ENCODE data around the gene SUV39H1. TPM values are rescaled to one million over a fixed set of nuclear protein-coding genes. Genes with fewer than 3 reads are reported as not detected.

The SUV39H1 gene
- total RNA-seq, 1 donor from 2014 or later = 10.8 TPM

DNA sequence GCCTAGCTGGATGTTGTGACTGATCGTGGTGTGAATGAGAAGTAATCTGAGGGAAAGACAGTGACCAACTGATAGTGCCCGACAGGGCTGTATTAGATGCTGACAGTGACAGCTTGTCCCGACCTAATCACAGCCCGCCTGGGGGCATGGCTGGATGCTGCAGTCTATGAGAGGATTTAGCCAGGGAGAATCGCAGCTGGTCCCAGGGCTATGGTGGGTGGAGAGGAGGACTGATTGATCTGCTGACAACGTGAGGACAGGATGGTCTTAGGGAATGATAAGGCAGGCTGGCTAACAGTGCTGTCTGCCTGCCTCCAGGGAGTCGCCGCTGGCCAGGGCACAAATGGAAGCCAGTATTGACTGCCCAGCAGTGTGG is 621 bp upstream of the SUV39H1 start:
- CTCF ChIA-PET = interaction anchor here (0.5 to 1.4 kb wide), 2 partner anchors 12 to 468 kb away, joined by 3 read pairs; partner anchors contain the start of gene WAS
- H3K36me3 Mint-ChIP-seq (ENCODE audit: low read depth) = peaks cover 24% of the 10 kb centered on the region
- no peaks in the 10 kb centered on the region for H3K9me3 Mint-ChIP-seq
- H3K27ac Mint-ChIP-seq = peak overlapping the region; percentile 91
- H3K27me3 Mint-ChIP-seq = no peaks in the 10 kb centered on the region
- POLR2A ChIA-PET = interaction anchor here (1.0 to 2.2 kb wide), 8 partner anchors 12 to 202 kb away, joined by 3 to 20 read pairs (median 9); partner anchors contain the start of genes HDAC6, PQBP1, RBM3 and TIMM17B
- intact Hi-C loops (cut with micrococcal nuclease) = loop anchor here (1.0 to 2.0 kb wide), 6 partner anchors 13 to 223 kb away; partner anchors contain the start of genes PIM2, RBM3 and WAS
- TF ChIP-seq, protein P1, sequence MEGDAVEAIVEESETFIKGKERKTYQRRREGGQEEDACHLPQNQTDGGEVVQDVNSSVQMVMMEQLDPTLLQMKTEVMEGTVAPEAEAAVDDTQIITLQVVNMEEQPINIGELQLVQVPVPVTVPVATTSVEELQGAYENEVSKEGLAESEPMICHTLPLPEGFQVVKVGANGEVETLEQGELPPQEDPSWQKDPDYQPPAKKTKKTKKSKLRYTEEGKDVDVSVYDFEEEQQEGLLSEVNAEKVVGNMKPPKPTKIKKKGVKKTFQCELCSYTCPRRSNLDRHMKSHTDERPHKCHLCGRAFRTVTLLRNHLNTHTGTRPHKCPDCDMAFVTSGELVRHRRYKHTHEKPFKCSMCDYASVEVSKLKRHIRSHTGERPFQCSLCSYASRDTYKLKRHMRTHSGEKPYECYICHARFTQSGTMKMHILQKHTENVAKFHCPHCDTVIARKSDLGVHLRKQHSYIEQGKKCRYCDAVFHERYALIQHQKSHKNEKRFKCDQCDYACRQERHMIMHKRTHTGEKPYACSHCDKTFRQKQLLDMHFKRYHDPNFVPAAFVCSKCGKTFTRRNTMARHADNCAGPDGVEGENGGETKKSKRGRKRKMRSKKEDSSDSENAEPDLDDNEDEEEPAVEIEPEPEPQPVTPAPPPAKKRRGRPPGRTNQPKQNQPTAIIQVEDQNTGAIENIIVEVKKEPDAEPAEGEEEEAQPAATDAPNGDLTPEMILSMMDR (IDR thresholded peaks at IDR 0.05) = no peak
- DNase-seq (no peak), ATAC-seq (ENCODE audit: low read depth) (no peak)
- H3K4me1 Mint-ChIP-seq = peaks cover 19% of the 10 kb centered on the region
- peak overlapping the region; percentile 88 for H3K4me3 Mint-ChIP-seq

DNA sequence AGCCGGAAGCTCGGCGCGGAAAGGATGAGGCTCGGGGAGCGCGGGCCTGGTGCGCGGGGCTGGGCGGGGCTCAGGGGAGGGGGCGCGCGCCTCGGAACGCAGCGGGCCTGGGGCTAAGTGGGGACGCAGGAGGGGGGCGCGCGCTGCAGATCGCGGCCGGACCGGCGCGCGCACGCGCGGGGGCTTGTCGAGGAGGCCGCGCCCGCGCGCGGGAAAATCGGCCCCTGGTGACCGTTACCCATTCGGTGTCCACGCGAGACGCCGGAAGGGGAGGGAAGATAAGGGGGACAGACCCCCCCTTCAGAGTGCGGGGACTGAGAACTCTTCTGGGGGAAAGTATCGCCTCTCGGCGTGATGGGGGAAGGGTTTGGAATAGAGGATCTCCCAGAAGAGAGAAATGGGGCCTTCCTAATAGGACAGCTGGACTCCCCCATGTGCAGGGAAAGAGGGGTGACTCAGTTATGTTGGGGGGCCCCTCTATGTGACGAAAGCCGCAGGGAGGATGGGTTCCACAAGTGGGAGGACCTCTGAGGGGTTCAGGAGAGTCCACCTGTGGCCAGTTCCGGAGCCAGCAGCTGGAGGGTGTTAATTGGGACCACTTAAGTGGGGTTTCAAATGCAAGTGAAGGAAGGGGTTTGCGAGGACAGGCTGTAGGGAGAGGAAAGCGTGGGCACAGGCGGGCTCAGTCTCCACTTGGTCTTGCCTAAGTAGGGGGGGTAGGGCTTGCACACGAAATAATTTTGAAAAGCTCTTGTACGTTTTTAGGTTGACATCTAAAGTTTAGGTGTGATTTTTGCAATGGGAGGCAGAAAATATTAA is 584 bp downstream of the SUV39H1 start:
- peaks cover 25% of the 10 kb centered on the region for H3K36me3 Mint-ChIP-seq (ENCODE audit: low read depth)
- ATAC-seq (ENCODE audit: low read depth) = no peak
- no peaks in the 10 kb centered on the region for H3K9me3 Mint-ChIP-seq
- DNase-seq = no peak
- intact Hi-C loops (cut with micrococcal nuclease) = loop anchor here (1.0 to 2.0 kb wide), 6 partner anchors 14 to 222 kb away; partner anchors contain the start of genes PIM2, RBM3 and WAS
- H3K4me1 Mint-ChIP-seq = peaks cover 19% of the 10 kb centered on the region
- ChIA-PET POLR2A (interaction anchor here (1.0 to 2.2 kb wide), 11 partner anchors 13 to 201 kb away, joined by 3 to 20 read pairs (median 5); partner anchors contain the start of genes HDAC6, PQBP1, RBM3 and TIMM17B), CTCF (interaction anchor here (1.4 kb wide), 1 partner anchor 14 kb away, joined by 3 read pairs; the partner anchor contains the start of gene WAS)
- peak overlapping the region; percentile 70 for H3K27ac Mint-ChIP-seq
- TF ChIP-seq, protein P1 (IDR thresholded peaks at IDR 0.05) = no peak
- peak overlapping the region; percentile 74 for H3K4me3 Mint-ChIP-seq
- H3K27me3 Mint-ChIP-seq = no peaks in the 10 kb centered on the region

DNA sequence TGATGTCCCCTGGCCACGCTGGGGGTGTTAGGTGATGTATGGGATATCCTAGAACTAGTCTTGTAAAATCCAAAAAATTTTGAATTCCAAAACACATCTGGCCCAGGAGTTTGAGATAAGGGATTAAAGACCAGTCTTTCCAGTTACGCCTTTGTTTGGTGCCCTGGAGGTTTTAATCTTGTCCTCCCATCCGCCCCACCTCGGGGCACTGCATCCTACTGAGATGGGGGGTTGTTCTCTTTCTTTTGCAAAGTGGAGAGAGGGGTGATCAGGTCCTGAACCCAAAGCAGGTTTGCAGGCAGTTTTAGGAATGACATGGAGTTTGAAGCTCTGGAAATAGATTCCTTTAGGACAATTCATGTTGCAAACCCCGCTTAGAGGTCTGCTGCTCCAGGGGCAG is 1.8 kb downstream of the SUV39H1 start:
- ChIA-PET POLR2A (interaction anchor here (1.0 to 1.3 kb wide), 2 partner anchors 22 to 103 kb away, joined by 3 read pairs; partner anchors contain the start of gene HDAC6), CTCF (no interaction called here)
- H3K27me3 Mint-ChIP-seq = no peaks in the 10 kb centered on the region
- H3K4me1 Mint-ChIP-seq = peaks cover 19% of the 10 kb centered on the region
- H3K9me3 Mint-ChIP-seq = no peaks in the 10 kb centered on the region
- peaks cover 34% of the 10 kb centered on the region for H3K36me3 Mint-ChIP-seq (ENCODE audit: low read depth)
- no peak overlapping the region for H3K4me3 Mint-ChIP-seq
- ATAC-seq (ENCODE audit: low read depth) = no peak
- intact Hi-C loops (cut with micrococcal nuclease) = no loop called here
- TF ChIP-seq, protein P1 (IDR thresholded peaks at IDR 0.05) = no peak
- H3K27ac Mint-ChIP-seq = no peak overlapping the region
- no peak for DNase-seq

DNA sequence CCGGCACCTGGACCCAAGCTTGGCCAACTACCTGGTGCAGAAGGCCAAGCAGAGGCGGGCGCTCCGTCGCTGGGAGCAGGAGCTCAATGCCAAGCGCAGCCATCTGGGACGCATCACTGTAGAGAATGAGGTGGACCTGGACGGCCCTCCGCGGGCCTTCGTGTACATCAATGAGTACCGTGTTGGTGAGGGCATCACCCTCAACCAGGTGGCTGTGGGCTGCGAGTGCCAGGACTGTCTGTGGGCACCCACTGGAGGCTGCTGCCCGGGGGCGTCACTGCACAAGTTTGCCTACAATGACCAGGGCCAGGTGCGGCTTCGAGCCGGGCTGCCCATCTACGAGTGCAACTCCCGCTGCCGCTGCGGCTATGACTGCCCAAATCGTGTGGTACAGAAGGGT is 3.7 kb downstream of the SUV39H1 start:
- ChIA-PET CTCF (no interaction called here), POLR2A (no interaction called here)
- H3K4me1 Mint-ChIP-seq = peaks cover 19% of the 10 kb centered on the region
- H3K4me3 Mint-ChIP-seq = no peak overlapping the region
- no peak overlapping the region for H3K27ac Mint-ChIP-seq
- no peak for DNase-seq
- no peaks in the 10 kb centered on the region for H3K27me3 Mint-ChIP-seq
- ATAC-seq (ENCODE audit: low read depth) = no peak
- H3K36me3 Mint-ChIP-seq (ENCODE audit: low read depth) = peaks cover 45% of the 10 kb centered on the region
- intact Hi-C loops (cut with micrococcal nuclease) = no loop called here
- no peaks in the 10 kb centered on the region for H3K9me3 Mint-ChIP-seq
- TF ChIP-seq, protein P1 (IDR thresholded peaks at IDR 0.05) = no peak

DNA sequence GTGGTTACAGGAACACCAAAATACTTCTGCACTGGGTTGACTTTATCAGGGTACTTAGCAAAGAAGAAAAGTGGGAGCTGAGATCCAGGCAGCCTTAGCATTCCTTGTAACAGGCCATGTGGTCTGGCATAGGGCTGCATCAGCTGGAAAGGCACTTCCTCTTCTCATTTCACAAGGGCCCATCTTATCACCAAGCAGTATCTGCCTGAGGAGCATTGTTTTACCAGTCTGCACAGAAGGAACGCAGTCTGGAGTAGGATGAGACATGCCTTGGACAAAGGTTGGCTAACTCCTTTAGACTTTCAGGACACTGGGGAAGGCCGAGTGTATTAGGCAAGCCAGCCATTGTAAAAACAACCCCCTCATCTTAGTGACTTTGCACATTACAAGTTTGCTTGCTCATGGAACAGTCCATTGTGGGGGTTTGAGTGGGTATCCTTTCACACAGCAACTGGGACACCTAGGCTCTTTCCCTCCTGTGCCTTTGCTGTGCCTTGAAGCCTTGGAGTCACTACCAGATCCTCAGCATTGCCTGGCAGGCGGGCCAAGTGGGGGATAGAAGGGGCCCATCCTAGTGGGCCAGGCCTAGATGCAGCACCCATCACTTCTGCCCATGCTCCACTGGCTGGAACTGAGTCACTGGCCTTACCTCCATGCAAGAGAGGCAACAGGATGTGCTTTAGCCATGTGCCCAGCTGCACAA is 4.6 kb downstream of the SUV39H1 start:
- ChIA-PET POLR2A (no interaction called here), CTCF (no interaction called here)
- Mint-ChIP-seq H3K9me3 (no peaks in the 10 kb centered on the region), H3K27ac (no peak overlapping the region), H3K36me3 (ENCODE audit: low read depth) (peaks cover 46% of the 10 kb centered on the region), H3K4me1 (peaks cover 11% of the 10 kb centered on the region), H3K27me3 (no peaks in the 10 kb centered on the region), H3K4me3 (no peak overlapping the region)
- no peak for DNase-seq
- no peak for ATAC-seq (ENCODE audit: low read depth)
- intact Hi-C loops (cut with micrococcal nuclease) = no loop called here
- TF ChIP-seq, protein P1 (IDR thresholded peaks at IDR 0.05) = no peak
